Measurements from ENCODE around the gene PFKL. TPM values are rescaled to one million over a fixed set of nuclear protein-coding genes. Genes with fewer than 3 reads are reported as not detected.

Gene PFKL
- total RNA-seq, 6 experiments from 2014 or later = 100 to 123 (median 107) TPM

DNA sequence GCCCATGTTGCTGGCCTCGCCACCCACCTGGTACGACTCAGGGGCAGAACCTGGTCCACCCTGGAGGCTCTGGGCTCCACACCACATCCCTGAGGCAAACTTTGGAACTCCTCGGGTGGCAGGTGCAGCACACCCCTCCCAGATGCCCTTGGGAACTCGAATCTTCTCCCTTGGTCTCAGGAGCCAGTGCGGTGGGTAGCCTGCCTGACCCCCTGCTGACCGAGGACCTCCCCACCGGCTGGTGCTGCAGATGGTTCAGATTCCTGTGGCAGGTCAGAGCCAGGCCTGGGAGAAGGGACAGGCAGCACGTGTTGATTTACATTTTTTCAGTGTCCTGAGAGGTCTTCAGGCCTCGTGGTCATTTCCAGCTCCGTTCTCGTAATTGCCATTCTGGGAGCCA is 45.6 kb downstream of the PFKL start:
- TF ChIP-seq, protein P1, sequence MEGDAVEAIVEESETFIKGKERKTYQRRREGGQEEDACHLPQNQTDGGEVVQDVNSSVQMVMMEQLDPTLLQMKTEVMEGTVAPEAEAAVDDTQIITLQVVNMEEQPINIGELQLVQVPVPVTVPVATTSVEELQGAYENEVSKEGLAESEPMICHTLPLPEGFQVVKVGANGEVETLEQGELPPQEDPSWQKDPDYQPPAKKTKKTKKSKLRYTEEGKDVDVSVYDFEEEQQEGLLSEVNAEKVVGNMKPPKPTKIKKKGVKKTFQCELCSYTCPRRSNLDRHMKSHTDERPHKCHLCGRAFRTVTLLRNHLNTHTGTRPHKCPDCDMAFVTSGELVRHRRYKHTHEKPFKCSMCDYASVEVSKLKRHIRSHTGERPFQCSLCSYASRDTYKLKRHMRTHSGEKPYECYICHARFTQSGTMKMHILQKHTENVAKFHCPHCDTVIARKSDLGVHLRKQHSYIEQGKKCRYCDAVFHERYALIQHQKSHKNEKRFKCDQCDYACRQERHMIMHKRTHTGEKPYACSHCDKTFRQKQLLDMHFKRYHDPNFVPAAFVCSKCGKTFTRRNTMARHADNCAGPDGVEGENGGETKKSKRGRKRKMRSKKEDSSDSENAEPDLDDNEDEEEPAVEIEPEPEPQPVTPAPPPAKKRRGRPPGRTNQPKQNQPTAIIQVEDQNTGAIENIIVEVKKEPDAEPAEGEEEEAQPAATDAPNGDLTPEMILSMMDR (IDR thresholded peaks at IDR 0.05) = no peak
- no peaks in the 10 kb centered on the region for H3K36me3 Mint-ChIP-seq (ENCODE audit: low read depth)
- peaks cover 3% of the 10 kb centered on the region for H3K4me1 Mint-ChIP-seq (ENCODE audit: low read depth)
- no peaks in the 10 kb centered on the region for H3K9me3 Mint-ChIP-seq
- H3K4me3 Mint-ChIP-seq = no peak overlapping the region
- H3K27me3 Mint-ChIP-seq (ENCODE audit: insufficient read depth) = peaks cover 24% of the 10 kb centered on the region
- H3K27ac Mint-ChIP-seq = no peak overlapping the region
- no peak for DNase-seq

DNA sequence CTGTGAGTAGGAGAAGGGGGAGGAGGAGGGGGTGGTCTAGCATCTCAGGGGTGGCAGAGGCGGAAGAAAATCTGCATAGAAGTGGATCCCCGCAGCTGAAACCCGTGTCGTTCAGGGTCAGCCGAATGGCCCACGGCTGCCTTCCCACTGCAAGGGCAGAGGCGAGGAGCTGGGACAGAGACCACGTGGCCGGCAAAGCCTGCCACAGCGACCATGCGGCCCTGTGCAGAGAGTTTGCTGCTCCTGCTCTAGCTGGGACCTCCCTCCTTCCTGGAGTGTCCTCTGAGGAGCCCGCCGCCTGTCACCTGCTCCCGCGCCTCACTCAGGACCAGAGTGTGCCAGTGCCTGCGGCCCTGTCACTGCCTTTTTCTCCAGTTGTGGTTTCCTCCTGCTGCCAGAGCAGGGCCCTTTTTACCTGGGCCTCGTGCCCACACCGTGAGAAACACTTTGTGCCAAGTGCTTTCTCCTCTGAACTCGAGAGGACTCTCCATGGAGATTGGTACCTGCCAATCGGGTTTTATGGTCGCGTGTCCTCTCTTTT is 48.1 kb downstream of the PFKL start:
- TF ChIP-seq, protein P1 (IDR thresholded peaks at IDR 0.05) = no peak
- H3K4me3 Mint-ChIP-seq = no peak overlapping the region
- peaks cover 37% of the 10 kb centered on the region for H3K27me3 Mint-ChIP-seq (ENCODE audit: insufficient read depth)
- no peak overlapping the region for H3K27ac Mint-ChIP-seq
- no peaks in the 10 kb centered on the region for H3K9me3 Mint-ChIP-seq
- H3K36me3 Mint-ChIP-seq (ENCODE audit: low read depth) = no peaks in the 10 kb centered on the region
- H3K4me1 Mint-ChIP-seq (ENCODE audit: low read depth) = no peaks in the 10 kb centered on the region
- DNase-seq = no peak

DNA sequence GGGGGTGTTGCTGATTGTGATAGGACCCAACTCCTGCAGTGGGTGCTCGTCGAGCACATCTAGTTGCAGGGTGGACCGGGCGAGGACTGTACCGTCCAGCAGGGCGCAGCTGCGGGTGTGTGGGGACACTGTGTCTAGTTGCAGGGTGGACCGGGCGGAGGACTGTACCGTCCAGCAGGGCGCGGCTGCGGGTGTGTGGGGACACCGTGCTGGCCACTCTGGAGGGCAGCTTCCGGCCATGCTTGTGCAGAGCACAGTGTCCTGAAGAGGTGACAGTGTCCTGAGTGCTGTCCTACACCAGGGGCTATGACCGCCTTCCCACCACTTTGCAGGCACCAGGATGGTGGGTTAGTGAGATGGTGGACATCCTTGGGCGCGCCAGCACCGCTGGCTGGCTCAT is 49.0 kb downstream of the PFKL start:
- TF ChIP-seq, protein P1 (IDR thresholded peaks at IDR 0.05) = no peak

DNA sequence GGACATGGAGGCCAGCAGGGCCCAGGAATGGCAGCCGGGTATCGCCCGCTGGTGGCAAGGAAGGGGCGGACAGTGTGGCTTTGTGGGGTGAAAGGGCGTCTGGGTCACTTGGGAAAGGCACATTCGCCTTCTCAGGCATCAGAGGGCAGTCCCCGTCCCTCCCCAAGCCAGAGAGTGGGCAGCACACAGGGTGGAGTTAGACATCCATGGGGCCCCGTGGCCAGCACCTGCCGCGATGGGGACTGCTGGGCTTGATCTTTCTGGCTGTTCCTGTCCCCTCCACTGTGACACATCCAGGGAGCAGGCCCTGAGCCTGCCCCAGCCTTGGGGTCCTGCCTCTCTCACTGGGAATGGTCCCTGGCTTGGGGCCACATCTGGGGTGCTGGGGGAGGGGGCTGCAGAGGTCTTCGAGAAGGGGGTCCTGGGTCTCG is 49.6 kb downstream of the PFKL start:
- TF ChIP-seq, protein P1 (IDR thresholded peaks at IDR 0.05) = no peak

More for the DNA sequence above, 49.0 kb downstream of the PFKL start:
- H3K27ac Mint-ChIP-seq = no peak overlapping the region
- H3K4me3 Mint-ChIP-seq = no peak overlapping the region
- H3K27me3 Mint-ChIP-seq (ENCODE audit: insufficient read depth) = peaks cover 44% of the 10 kb centered on the region
- H3K9me3 Mint-ChIP-seq = no peaks in the 10 kb centered on the region
- no peaks in the 10 kb centered on the region for H3K4me1 Mint-ChIP-seq (ENCODE audit: low read depth)
- H3K36me3 Mint-ChIP-seq (ENCODE audit: low read depth) = no peaks in the 10 kb centered on the region
- DNase-seq = no peak

DNA sequence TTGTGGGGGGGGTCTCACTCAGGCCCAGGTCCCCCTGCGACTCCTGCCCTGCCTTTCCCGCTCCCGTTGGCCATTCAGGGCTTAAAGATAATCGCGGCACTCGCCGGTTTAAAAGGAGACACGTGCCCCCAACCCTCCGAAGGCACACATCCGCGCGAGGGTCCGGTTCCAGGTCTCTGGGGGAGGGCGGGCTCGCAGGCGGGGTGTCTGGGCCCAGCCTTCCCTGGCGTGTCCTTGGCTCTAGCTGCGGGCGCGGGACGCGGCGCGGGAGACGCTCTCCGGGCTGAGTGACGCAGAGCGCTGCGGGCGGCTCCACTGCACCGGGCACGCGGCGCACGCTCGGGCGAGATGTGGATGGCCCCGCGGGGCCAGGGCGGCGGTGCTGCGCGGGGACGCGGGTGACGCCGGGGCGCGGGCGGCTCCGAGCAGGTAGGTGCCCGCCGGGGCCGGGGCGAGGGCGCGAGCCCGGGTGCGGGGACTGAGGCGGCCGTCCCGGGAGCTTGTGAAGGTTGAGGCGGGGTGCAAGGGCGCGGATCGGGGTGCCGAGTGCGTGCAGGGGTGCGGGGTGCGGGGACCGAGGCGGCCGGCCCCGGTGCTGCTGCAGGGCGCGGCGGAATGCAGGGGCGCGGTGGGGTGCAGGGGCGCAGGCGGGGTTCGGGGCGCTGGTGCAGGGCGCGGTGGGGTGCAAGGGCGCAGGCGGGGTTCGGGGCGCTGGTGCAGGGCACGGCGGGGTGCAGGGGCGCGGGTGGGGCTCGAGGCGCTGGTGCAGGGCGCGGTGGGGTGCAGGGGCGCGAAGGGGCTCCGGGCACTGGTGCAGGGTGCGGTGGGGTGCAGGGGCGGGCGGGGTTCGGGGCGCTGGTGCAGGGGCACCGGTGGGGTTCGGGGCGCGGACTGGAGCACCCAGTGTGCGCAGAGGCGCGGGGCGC is 50.3 kb downstream of the PFKL start:
- Mint-ChIP-seq H3K27ac (no peak overlapping the region), H3K36me3 (ENCODE audit: low read depth) (no peaks in the 10 kb centered on the region), H3K9me3 (no peaks in the 10 kb centered on the region), H3K27me3 (ENCODE audit: insufficient read depth) (peaks cover 51% of the 10 kb centered on the region), H3K4me1 (ENCODE audit: low read depth) (no peaks in the 10 kb centered on the region), H3K4me3 (no peak overlapping the region)
- no peak for DNase-seq
- TF ChIP-seq, protein P1 (IDR thresholded peaks at IDR 0.05) = no peak

More for the DNA sequence above, 49.6 kb downstream of the PFKL start:
- no peak overlapping the region for H3K27ac Mint-ChIP-seq
- no peaks in the 10 kb centered on the region for H3K9me3 Mint-ChIP-seq
- H3K36me3 Mint-ChIP-seq (ENCODE audit: low read depth) = no peaks in the 10 kb centered on the region
- H3K4me3 Mint-ChIP-seq = no peak overlapping the region
- DNase-seq = no peak
- H3K4me1 Mint-ChIP-seq (ENCODE audit: low read depth) = no peaks in the 10 kb centered on the region
- H3K27me3 Mint-ChIP-seq (ENCODE audit: insufficient read depth) = peaks cover 47% of the 10 kb centered on the region

Data from HFFc6 (cell line).